Measurements from ENCODE around the gene BRD3OS.

Gene BRD3OS

DNA sequence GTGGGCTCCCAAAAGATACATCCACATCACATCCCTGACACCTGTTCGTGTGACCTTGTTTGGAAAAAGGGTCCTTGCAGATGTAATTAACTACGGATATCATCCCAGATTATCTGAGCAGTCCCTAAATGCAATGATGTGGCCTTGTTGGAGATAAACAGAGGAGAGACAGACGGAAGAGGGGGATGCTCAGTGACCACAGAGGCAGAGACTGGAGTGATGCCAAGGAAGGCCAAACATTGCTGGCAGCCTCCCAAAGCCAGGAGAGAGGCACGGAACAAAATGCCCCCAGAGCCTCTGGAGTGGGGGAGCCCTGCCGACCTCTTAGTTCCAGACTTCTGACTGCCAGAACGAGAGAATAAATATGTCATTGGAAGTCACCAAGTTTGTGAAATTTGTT is 18.1 kb upstream of the BRD3OS start:
- no peak for DNase-seq

DNA sequence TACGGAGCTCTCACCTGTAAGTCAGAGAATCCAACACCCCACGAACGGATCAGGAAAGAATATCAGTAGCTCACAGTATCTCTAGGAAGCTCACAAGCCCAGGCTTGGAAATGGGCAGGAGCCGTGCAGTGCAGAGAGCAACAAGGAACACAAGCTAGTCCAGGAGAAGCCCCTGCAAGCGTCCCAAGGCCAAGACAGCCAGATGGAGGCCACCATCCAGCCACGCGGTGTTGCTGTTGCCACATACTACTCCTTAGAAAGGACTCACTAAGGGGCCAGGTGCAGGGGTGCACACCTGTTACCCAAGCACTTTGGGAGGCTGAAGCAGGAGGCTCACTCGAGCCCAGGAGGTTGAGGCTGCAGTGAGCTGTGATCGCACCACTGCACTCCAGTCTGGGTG is 17.7 kb upstream of the BRD3OS start:
- no peak for DNase-seq

DNA sequence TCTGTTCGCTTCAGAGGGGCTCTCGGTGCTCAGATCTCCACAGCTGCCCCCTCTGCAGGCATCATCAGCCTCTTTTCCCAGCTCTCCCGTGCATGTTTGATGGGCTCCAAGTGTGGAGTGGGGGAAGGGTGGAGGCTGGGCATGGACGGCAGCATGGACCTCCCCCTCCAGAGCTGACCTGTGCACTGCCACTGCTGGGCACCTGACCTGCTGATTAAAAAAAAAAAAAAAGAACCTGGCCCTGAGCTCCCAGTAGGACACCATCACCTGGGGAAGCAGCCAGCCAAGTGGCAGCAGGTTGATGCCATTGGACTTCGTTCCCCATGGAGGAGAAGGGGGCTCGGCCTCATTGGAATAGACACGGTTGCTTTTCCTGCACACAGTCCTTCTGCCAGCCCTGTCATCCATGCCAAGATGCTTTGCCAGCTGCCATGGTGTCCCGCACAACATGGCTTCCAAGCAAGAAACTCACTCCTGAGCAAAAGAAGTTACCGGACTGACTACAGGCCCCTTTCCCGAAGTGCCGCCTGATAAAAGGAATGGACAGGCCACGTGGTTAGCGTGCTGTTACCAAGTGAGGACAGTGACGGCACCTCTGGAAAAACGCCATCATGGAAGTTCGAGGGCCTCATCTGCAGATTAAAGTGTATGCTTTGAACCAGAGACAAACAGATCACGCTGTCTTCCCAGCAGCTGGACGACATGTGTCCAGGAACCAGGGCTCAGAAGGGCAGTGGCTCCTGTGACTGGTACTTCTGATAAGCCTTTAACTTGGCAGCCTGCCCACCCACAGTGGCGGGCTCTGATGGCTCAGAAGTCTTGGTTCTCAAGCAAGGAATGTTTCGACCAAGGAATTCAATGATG is 14.7 kb upstream of the BRD3OS start:
- DNase-seq = no peak

DNA sequence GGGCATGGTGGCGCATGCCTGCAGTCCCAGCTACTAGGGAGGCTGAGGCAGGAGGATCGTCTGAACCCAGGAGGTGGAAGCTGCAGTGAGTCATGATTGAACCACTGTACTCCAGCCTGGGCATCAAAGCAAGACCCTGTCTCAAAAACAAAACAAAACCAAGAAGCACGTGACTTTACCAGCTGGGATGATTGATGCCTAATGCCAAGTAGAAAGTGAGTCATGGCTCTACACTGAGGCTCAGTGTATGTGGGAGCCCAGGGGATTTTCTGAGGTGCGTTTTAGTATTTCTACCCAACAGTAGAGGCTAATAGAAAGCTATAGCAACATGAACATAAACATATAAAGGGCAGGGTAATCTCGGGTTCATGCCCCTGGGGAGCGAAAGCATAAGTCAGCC is 13.9 kb upstream of the BRD3OS start:
- DNase-seq = no peak

DNA sequence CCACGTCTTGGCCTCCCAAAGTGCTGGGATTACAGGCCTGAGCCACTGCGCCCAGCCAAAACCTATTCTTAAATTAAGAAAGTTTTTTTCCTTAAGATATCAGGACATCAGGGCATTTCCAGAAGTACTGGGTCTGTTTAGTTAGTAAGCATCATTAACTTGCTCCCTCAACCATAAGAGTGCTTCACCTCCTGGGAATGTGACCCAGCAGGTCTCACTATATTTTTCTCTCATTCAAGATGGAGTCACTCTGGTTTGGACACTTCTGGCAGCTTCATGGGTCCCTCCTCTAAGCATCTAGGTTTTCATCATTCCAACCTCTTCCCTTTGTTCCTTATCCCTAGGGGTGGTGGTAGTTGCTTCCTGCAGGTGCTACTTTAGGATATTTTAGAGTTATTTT is 10.3 kb upstream of the BRD3OS start:
- DNase-seq = no peak

DNA sequence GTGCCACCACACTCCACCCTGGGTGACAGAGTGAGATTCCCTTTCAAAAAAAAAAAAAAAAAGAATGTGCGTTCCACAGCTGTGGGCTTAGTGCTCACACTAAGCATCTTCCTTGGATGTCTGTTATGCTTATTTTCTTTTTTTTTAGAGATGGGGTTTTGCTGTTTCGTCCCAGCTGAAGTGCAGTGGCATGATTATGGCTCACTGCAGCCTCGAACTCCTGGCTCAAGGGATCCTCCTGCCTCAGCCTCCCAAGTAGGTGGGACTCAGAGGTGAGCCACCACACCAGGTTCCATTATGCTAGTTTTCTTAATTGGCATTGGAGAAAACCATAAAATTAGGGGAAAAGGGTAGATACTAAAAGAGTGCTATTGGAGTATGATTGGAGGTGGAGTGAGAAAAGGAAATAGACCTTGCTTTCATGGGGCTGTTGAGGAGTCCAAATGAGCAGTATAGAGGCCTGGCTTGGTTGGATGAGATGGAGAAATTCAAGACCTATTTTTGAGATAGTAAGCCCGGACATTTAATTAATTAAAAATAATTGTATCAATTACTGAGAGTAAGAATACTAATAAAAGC is 978 bp upstream of the BRD3OS start:
- no peak for DNase-seq

DNA sequence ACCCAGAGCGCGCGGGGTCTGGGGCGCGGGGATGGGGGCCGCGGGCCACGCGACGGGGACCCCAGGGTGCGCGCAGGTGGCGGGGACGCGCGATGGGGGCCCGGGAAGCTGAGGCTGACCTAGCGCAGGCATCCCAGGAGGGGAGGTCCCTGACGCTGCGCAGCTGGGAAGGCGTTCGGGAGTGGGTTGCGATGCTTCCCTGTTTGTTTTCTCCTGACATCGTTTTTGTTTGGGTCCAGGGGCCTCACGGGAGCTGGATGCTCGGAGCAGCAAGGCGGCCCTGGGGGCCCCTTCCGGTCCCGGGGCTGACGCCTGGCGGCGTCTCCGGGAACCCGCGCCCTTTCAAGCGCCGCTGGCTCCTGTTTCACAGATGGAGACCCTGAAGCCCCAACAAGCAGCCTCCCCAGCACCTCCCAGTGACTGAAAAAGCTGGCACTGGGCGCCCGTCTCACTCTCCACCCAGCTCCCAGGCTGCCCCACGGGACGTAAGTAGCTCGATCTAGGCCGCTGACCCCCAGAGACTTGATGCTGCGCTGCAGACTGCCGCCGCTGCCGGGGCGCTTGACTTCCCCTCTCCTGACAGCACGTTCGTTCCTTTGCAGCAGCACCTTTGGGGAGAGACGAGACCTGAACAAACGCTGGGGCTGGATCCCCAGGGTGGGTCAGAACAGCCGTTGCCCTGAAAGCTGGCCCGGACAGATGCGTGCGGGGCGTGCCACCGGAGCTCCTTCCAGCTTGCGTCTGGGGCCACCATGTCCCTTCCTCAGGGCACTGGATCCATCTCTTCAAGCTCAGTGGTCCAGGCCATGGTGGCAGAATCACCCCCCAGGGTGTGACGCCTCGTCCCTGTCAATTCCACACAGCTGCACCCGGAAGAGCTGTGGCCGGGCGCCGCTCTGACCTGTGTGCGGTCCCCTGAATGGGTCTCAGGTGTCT is 593 bp downstream of the BRD3OS start:
- peak; percentile 62 for DNase-seq

DNA sequence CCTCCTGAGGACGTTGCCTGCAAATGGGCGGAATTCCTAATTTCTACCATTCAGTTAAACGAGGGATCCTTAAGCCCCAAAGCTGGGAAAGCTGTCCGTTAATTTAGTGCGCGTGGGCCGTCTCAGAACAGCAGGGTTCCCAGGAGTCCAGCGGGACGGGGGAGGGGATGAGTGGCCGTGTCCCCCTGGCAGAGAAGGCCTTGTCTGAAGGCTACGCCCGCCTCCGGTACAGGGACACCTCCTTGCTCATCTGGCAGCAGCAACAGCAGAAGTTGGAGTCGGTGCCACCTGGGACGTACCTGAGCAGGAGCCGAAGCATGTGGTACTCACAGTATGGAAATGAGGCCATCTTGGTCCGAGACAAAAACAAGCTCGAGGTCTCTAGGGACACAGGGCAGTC is 1.3 kb downstream of the BRD3OS start:
- DNase-seq = no peak

DNA sequence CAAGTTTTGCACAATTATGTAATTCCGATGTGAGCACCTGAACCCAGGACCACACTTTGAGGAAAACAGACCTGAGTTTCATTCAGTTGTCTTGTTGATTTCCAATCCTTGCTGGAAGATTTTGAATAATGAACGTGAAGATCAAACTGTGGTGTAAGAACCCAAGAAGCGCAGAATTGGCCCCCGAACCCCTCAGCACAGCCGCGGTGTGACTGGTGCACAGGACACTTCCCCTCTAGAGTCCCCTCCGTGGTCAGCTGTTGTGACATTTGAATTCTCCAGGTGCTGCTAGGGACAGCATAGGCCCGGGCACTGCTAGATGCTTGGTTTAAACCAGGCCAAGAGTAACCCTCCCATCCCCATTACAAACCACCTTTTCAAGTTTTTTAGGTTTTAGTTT is 1.7 kb downstream of the BRD3OS start:
- DNase-seq = no peak

DNA sequence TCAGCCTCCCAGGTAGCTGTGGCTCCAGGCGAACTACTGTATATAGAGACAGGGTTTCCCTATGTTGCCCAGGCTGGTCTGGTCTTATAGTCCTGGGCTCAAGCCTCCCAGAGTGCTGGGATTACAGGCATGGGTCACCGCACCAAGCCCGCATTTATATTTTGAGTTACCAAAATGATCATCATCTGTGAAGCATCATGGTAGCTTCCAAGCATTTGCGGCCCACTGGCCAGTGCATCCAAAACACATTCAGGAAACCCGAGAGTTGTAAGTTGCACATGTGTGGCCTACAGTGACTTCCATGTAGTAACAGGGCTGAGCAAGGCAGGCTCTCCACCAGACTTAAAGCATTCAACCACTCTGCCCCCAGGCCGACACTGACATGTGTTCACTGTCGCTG is 2.3 kb downstream of the BRD3OS start:
- no peak for DNase-seq

DNA sequence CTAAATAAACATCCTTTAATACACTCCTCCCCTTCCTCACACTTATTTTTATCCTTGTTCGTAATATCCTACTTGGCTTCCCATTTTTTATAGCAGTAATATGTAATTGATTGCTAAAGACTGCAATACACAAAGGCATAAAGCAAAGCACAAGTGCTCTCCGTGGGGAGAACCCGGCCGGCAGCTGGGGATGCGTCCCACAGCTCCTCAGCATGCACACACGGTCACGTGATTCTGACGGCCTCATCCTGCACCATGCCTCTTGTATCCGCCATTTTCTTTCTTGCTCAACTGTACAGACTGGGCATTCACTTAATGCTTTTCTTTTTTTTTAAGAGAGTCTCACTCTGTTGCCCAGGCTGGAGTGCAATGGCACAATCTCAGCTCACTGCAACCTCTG is 2.8 kb downstream of the BRD3OS start:
- no peak for DNase-seq

DNA sequence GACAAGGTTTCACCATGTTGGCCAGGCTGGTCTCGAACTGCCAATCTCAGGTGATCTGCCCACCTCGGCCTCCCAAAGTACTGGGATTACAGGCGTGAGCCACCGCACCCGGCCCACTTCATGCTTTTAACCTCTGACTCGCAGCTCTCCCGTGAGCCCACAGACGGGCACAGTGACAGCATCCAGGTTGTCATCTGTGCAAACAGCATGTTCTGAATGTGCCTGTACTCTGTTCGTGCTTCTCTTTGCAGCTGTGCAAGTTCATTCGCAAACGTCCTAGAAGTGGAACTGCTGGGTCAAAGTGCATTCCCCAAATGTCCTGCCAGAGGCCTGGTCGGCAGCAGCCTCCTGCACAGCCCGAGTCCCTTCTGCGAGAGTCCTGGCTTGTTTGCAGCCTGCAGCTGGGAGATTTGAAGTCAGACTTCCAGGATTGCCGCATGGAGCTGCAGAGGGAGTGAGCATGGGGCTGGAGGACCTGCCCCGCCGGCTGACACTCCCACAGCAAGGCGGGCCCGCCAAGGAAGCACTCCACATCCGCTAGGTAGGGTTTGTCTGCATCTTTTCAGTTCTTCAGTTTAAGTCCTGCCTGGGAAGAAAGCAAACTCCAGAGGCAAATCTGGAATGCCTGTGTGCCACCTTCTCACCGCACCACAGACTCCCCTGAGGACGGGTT is 3.4 kb downstream of the BRD3OS start:
- no peak for DNase-seq

DNA sequence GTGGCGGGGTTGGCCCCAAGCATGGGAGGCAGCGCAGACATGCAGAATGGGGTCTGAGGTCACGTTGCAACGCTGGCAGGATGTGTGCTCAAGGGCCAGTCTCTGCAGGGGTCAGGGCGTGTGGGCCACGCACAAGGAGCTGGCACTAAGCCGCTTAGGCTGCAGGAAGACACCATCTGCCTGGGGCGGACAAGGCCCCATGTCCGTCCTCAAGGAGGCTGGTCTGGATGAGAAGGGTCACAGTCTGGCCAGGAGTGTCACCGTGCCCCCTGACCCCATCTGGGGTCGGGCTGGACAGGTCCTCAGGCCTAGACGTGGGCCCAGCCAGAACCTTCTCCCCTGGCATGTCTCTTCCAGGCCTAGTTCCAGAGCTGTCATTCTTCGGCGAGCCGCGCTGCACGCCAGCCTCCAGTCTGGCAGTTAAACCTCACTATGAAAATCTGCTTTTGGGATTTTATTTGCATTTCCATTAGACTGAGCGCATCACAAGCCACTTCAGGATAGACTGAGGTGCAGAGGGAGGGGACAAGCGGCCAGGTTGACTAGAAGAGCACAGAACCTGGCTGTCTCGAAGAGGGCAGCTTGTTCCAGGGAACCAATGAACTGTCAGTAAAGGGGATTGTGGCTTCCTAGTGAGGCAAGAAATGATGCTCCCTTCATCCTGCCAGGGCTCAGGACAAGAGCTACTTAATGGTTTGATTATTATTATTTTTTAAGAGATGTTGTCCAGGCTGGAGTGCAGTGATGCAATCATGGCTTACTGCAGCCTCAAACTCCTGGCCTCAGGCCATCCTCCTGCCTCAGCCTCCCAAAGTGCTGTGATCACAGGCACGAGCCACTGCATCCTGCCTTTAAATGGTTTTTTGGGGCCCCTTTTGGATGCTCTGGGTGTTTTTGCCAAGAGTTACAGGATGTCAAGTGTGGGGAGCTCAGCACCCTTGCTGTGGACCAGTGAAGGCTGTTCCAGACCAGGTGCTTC is 4.3 kb downstream of the BRD3OS start:
- DNase-seq = no peak

DNA sequence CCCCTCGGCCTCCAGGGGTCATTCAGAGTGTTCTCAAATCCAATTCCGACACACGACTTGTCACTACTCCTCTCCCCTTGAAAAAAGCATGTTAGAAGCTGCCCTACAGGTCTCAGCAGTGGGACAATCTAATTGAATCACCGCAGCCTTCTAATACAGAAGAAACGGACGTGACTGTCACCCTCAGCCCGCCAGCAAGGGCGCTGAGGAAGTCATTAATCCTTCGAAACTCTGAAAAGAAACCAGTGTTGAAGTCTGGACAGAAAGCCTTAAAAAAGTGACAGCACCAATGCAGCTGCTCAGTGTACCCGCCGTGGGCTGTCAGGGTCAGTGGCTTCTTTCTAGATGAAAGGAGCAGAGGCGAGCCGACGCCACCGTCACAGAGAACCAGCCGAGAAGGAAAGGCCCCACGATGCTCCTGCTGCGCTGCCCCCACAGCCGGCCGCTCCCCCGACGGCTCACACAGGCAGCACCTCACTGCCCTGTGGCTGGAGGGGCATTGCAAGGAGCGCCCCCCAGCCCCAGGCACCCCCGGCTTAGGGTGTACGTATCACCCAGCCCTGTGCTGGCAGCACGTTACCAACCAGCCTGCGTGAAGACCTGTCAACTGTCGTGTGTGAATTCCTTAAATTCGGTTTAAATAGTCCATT is 5.7 kb downstream of the BRD3OS start:
- DNase-seq = no peak

DNA sequence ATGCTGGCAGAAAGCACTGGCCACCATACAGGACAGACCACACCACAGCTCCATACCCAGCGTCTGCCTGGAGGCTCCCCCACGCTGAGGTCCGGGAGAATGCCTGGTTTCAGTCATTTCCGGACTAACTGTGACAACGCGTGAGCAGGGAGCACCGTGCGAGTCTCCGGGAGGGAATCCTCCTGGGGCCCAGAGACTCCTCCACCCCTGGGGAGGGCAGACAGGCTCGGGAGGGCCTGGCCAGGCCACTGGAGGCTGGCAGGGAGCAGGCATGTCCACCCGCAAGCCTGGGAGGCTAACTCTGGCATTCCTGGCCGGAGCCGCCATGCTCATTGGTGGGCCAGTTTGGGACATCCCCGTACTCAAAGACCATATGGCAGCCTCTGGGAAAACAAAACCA is 6.5 kb downstream of the BRD3OS start:
- no peak for DNase-seq

DNA sequence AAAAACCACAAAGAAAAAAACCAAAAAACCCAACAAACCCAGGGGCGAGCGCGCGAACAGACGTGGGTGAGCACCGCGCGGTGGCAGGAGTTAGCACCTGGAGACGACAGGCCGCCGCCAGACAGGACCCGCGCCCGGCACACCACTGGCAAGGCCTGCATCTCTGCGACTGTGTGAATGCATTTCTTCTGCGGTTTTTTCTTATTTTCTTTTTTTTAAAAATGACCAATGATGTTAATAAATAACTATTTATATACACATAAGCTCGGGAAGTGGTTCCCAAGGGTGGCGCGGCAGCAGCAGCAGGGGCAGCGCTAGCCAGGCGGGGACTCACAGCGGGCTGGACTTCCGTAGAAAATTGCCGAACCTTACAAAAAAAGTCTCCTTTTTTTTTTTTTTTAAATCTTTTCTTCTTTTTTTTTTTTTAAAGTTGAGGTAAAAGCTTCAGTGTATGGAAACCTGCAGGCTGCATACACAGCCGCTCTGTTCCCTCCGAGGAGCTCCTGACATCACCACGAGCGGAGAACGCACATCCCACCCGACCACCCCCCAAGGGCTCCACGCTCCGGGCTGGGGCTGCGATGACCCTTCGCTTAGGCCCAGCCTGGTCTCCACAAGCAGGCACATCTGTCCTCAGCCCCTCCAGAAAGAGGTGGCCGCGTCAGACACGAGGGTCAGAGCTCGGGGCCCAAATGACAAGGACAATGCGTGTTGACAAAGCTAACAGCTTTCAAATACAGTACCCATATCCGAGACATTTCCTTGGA is 7.4 kb downstream of the BRD3OS start:
- no peak for DNase-seq

DNA sequence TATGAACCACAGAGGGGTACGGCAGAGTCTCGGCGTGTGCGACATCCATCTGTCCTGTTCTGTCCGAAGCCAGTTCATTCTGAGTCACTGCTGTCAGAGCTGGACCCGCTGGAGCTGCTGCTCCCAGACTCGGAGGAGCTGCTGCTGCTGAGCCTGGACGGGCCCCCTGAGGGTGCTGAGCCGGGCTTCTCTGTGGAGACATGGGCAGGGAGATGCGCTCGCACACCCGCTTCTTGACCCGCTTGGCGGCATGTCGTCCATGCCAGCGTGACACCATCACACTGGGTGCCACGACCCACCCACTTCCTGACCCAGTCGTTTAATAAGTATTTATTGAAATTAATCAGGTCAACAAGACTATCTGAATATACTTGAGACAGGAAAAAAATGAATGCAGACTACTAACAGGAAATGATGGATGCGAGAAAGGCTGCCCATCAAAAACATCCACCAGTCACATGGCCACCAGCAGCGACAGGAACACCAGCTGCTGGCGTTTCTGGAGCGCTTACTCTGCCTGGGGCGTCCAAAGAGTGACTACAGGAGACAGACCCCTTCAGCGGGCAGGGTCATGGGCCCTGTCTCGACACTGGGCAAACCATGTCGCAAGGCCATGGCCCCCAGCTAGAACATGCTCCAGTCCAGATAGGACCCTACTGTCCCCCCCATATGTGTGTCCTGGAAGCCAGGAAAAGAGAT is 8.4 kb downstream of the BRD3OS start:
- DNase-seq = no peak

DNA sequence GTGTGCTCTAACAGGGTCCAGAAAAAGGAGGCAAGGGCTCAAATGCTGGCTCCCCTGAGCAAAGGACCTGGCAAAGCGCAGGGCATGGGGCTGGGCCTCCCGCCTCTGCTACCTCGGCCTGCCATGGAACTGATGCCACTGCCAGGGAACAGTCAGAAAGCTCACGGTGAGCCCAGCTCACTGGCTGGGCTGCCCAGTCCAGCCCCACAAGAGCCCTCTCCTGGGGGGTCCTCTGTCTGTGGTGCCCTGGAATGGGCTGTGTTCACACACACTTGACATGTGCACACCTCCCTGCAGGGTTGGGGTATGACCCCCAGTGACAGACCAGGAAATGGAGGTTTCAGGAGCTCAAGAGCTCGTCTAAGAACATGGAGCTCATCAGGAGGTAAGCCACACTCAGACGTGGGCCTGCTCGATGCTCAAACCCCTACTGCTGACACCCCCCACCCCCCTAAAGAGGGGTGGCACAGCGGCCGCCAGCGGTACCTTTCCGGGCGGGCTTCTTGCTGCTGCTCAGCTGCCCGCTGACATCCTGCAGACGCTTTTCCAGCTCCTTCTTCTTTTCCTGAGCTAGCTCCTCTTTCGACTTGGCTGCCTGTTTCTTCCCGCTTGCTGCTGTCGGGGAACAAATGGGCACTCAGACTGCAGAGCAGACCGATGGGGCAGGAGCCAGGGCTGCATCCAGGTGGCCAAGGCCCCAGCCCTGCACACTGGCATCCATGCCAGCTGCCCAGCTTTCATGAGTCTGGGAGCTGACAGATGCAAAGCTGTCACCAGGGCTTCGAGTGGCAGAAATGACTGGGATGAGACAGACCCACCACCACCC is 9.1 kb downstream of the BRD3OS start:
- DNase-seq = no peak
